ENCODE measurements around the gene SPECC1L.

GRCh38 chr22:24455039-24455438 lies 184.4 kb downstream of the SPECC1L start:
- no peak for TF ChIP-seq CTCF (IDR thresholded peaks at IDR 0.05)
- TF ChIP-seq POLR2AphosphoS5 (IDR thresholded peaks at IDR 0.05) = no peak
- TF ChIP-seq POLR2A (IDR thresholded peaks at IDR 0.05) = no peak

Measured in prostate gland (tissue), 2 donors.